HCEC 1CT (cell line): ENCODE results near the gene COL16A1.
"Not testable (repeated sequence)": the region's sequence is repeated elsewhere in the genome, so short reads cannot be mapped to it uniquely, and the experiment has no call there.

Experiments used
- DNase-seq: peaks from one replicate; pipeline ENCODE4 v3.0.0-alpha.2; 2017

Gene COL16A1

GRCh38 chr1:31732751-31733289 lies 29.0 kb upstream of the COL16A1 start:
- no peak for DNase-seq

- no peak for DNase-seq
Measured at GRCh38 chr1:31732343-31732742, 28.5 kb upstream of the COL16A1 start.

- DNase-seq = no peak
Measured at GRCh38 chr1:31731049-31731565, 27.3 kb upstream of the COL16A1 start.

GRCh38 chr1:31730336-31731048 lies 26.7 kb upstream of the COL16A1 start:
- no peak for DNase-seq

GRCh38 chr1:31727849-31728248 lies 24.0 kb upstream of the COL16A1 start:
- DNase-seq = no peak

- DNase-seq = no peak
Measured at GRCh38 chr1:31727195-31727594, 23.4 kb upstream of the COL16A1 start.

GRCh38 chr1:31726715-31727114 lies 22.9 kb upstream of the COL16A1 start:
- DNase-seq = no peak

- DNase-seq = no peak
Measured at GRCh38 chr1:31725777-31726535, 22.1 kb upstream of the COL16A1 start.

GRCh38 chr1:31725134-31725533 lies 21.3 kb upstream of the COL16A1 start:
- DNase-seq = no peak

- peak; percentile 57 for DNase-seq
Measured at GRCh38 chr1:31723828-31724359, 20.1 kb upstream of the COL16A1 start.

- DNase-seq = no peak
Measured at GRCh38 chr1:31718327-31718897, 14.6 kb upstream of the COL16A1 start.

GRCh38 chr1:31717341-31717740 lies 13.5 kb upstream of the COL16A1 start:
- no peak for DNase-seq

- no peak for DNase-seq
Measured at GRCh38 chr1:31715873-31716220, 12.0 kb upstream of the COL16A1 start.

GRCh38 chr1:31715087-31715872 lies 11.5 kb upstream of the COL16A1 start:
- peak; percentile 95 for DNase-seq

GRCh38 chr1:31714442-31715086 lies 10.7 kb upstream of the COL16A1 start:
- peak; percentile 84 for DNase-seq

GRCh38 chr1:31712630-31713029 lies 8.8 kb upstream of the COL16A1 start:
- DNase-seq = peak; percentile 75

- no peak for DNase-seq
Measured at GRCh38 chr1:31712068-31712467, 8.3 kb upstream of the COL16A1 start.

- DNase-seq = peak; percentile 4
Measured at GRCh38 chr1:31708324-31708723, 4.5 kb upstream of the COL16A1 start.

GRCh38 chr1:31707711-31708110 lies 3.9 kb upstream of the COL16A1 start:
- peak; percentile 75 for DNase-seq

- not testable (repeated sequence) for DNase-seq
Measured at GRCh38 chr1:31707059-31707600, 3.3 kb upstream of the COL16A1 start.

GRCh38 chr1:31706384-31707058 lies 2.7 kb upstream of the COL16A1 start:
- DNase-seq = no peak
